Neural crest cell (in vitro differentiated cells): Measurements from ENCODE around the gene HOXD13. TPM values are rescaled to one million over a fixed set of nuclear protein-coding genes. Genes with fewer than 3 reads are reported as not detected.

Experiments used
- DNase-seq: peaks from one replicate; pipeline ENCODE4 v3.0.0; 2021; ENCODE audit warnings: low read depth, mixed read lengths, low spot score
- H3K27ac Mint-ChIP-seq: one replicate; pipeline ENCODE4 v1.8.0; 2021; ENCODE audit warnings: mild to moderate bottlenecking, mixed read lengths; ENCODE audit not compliant: unreplicated experiment
- H3K27me3 Mint-ChIP-seq: 2 replicates; pipeline ENCODE4 v1.8.0; 2021; ENCODE audit warnings: low read depth, mild to moderate bottlenecking, mixed read lengths
- H3K36me3 Mint-ChIP-seq: 2 replicates; pipeline ENCODE4 v1.8.0; 2021; ENCODE audit warnings: low read depth, mild to moderate bottlenecking, mixed read lengths
- H3K4me1 Mint-ChIP-seq: 2 replicates; pipeline ENCODE4 v1.8.0; 2021; ENCODE audit warnings: mixed read lengths
- H3K4me3 Mint-ChIP-seq: one replicate; pipeline ENCODE4 v1.8.0; 2021; ENCODE audit warnings: mild to moderate bottlenecking, mixed read lengths
- H3K9me3 Mint-ChIP-seq: 2 replicates; pipeline ENCODE4 v1.8.0; 2021; ENCODE audit warnings: mixed read lengths
- CTCF ChIP-seq: fragments of 200-600 bp; sonication (generic); conservative IDR thresholded peaks from 2 replicates; pipeline ENCODE4 v1.5.0; 2021; ENCODE audit warnings: antibody characterized with exemption, mild to moderate bottlenecking
- total RNA-seq: library from RNA; stranded (reverse); gene quantifications from 2 replicates; pipeline ENCODE4 v1.2.1, GENCODE V29; 2021

The HOXD13 gene
- total RNA-seq, 1 donor from 2014 or later: not detected

- Mint-ChIP-seq H3K4me1 (peaks cover 13% of the 10 kb centered on the region), H3K27ac (no peak overlapping the region), H3K27me3 (peaks cover 96% of the 10 kb centered on the region), H3K4me3 (peak overlapping the region; percentile 76), H3K36me3 (peaks cover 6% of the 10 kb centered on the region), H3K9me3 (no peaks in the 10 kb centered on the region)
- peak; percentile 92 for TF ChIP-seq CTCF
- DNase-seq: peak; percentile 70
Measured at GRCh38 chr2:176079831-176080539, 12.5 kb upstream of the HOXD13 start.

DNA sequence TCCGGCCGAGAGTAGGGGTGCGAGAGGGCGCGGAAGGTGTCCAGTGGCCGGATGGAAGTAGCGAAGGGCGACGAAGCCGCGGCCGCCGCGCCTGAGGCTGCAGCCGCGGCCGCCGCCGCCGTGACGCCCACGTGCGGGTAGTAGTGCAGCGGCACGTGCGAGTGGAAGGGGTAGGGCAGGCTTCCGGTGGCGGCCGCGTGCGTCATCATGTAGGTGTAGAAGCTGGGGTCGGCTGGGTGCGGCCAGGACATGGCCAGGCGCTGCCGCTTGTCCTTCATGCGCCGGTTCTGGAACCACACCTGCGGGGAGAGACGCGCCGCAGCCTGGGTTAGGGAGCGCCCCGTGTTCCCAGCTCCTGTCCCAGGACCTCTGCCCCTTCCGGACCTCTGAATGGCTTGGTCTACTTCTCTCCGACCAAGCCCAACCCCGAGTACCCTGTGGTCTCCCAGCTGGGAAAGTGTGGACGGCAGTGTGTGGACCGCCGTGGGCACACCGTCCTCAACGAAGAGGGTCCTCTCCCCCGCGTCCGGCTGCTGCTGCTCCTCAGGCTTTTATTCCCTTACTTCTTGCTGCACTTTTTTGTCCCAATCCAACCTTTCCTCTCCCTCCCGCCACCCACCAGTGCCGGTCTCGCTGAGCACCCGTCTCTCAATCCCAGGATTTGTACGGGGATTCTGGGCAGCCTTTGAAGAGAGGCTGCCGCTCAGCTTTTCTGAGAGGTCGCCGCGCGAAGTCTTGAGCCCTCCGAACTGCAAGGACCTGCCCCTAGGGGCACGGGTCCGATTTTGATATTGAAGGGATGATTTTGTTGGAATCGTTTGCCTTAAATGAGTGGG, 11.8 kb upstream of the HOXD13 start:
- Mint-ChIP-seq H3K27ac (no peak overlapping the region), H3K36me3 (peaks cover 6% of the 10 kb centered on the region), H3K4me3 (peak overlapping the region; percentile 79), H3K9me3 (no peaks in the 10 kb centered on the region), H3K4me1 (peaks cover 13% of the 10 kb centered on the region), H3K27me3 (peaks cover 96% of the 10 kb centered on the region)
- no peak for DNase-seq
- no peak for TF ChIP-seq CTCF

- Mint-ChIP-seq H3K27ac (no peak overlapping the region), H3K36me3 (peaks cover 6% of the 10 kb centered on the region), H3K27me3 (peaks cover 96% of the 10 kb centered on the region), H3K9me3 (no peaks in the 10 kb centered on the region), H3K4me3 (peak overlapping the region; percentile 79), H3K4me1 (peaks cover 13% of the 10 kb centered on the region)
- no peak for DNase-seq
- no peak for TF ChIP-seq CTCF
Measured at GRCh38 chr2:176081376-176081836, 11.1 kb upstream of the HOXD13 start.

- no peak for DNase-seq
- peaks cover 6% of the 10 kb centered on the region for H3K36me3 Mint-ChIP-seq
- H3K27ac Mint-ChIP-seq: no peak overlapping the region
- H3K4me3 Mint-ChIP-seq: peak overlapping the region; percentile 66
- TF ChIP-seq CTCF: no peak
- peaks cover 13% of the 10 kb centered on the region for H3K4me1 Mint-ChIP-seq
- no peaks in the 10 kb centered on the region for H3K9me3 Mint-ChIP-seq
- H3K27me3 Mint-ChIP-seq: peaks cover 96% of the 10 kb centered on the region
Measured at GRCh38 chr2:176081837-176082524, 10.5 kb upstream of the HOXD13 start.

DNA sequence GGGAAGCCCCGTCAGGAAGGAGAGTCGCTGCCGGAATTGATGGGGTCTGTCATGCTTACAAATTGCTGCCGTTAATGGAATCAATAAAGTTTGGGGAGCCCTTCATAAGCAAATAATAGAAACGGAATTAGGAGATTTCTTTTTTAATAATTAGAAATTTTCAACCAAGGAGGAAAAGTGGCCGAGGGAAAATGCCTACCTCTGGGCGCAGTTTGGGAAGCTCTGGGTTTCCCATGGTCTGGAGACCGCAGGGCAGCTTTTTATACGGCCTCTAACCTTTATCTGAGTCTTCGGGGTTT, 10.0 kb upstream of the HOXD13 start:
- H3K27me3 Mint-ChIP-seq: peaks cover 96% of the 10 kb centered on the region
- DNase-seq: no peak
- H3K36me3 Mint-ChIP-seq: peaks cover 6% of the 10 kb centered on the region
- peaks cover 13% of the 10 kb centered on the region for H3K4me1 Mint-ChIP-seq
- H3K4me3 Mint-ChIP-seq: peak overlapping the region; percentile 66
- H3K9me3 Mint-ChIP-seq: no peaks in the 10 kb centered on the region
- TF ChIP-seq CTCF: no peak
- H3K27ac Mint-ChIP-seq: no peak overlapping the region
